HG03469 (cell line): ENCODE results near the gene PSD4.
A peak's percentile ranks its signal among the peaks of the same experiment; 100 is the strongest.

Source experiments
- ATAC-seq: cut with Tn5 transposase; IDR thresholded peaks from one replicate; pipeline ENCODE4 v1.9.1; 2021; ENCODE audit warnings: mild to moderate bottlenecking, moderate library complexity, moderate number of reproducible peaks; ENCODE audit not compliant: unreplicated experiment

The PSD4 gene

DNA sequence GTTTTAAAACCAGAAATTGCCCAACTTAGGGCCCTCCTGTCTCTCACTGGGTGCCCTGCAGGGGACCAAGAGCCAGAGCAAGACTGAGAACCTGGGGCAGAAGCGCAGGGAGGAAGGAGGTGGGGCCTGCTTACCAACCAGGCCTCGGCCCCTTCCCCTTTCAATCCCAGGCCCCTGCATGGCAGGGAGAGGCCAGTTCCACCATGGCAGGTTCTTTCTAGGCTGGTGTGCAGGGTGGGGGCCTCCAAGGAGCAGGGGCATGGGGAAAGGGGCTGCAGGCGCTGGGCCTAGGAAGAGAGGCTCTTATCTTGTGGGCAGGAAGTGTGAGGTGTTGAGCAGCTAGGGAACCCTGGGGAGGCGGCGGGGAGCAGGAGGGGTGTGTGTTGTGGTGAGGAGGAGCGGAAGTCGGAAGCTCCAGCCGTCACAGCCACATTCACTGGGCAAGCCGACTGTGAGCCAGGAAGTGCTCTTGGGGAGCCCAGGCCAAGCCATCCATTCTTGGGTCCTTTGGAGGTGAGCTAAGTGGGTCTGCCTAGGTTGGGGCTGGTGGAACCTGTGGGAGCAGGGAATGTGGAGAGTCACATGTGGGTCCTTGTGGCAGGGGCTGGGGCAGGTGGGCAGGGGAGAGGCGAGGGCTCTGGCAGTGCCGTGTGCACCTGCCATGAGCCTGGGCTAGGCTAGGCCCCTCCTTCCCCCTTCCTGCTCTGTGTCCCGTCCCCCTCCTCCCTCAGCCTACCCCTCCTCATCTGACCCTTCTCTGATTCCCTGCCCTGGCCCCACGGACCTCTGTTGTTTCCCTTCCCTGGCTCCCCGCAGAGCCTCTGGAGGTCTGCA is at the start of gene PSD4:
TSS of gene PSD4 (plus strand) at position 430 of the 834 bp plus-strand sequence. CDS start 8,486 bp downstream, outside the sequence.
- ATAC-seq: peak; percentile 71

DNA sequence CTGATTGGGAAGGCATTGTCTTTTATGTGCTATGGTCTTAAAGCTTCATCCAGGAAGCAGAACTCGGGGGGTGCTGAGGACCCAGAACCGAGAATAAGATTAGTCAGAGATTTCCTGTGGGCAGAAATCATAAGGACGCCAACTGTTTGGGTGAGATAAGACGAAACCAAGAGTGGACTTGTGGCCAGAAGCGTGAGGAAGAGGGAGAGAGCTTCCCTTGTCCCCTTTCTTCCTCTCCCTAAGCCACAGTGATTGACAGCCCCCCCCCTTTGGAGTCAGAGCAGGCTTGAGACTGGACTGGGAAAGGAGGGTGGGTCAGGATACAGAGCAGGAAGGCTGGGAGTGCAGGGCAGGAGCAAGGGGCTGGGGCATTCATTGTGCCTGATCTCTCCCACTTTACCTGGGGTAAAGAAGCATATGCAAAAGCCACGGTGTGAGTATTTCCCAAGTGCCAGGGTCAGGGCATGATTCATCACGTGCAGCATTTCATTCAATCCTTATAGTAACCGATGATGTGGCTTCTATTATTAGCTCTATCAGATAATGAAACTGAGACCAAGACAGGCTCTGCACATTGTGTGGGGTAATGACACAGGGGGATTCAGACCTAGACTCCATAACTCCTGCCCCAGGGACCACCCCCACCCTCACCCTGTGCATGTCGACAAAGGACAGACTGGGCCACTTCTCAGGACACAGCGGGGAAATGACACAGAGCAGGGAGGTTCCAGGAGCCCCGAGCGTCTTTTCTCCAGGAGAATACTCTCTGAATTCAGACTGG is 49.4 kb upstream of the PSD4 start:
- ATAC-seq: no peak

DNA sequence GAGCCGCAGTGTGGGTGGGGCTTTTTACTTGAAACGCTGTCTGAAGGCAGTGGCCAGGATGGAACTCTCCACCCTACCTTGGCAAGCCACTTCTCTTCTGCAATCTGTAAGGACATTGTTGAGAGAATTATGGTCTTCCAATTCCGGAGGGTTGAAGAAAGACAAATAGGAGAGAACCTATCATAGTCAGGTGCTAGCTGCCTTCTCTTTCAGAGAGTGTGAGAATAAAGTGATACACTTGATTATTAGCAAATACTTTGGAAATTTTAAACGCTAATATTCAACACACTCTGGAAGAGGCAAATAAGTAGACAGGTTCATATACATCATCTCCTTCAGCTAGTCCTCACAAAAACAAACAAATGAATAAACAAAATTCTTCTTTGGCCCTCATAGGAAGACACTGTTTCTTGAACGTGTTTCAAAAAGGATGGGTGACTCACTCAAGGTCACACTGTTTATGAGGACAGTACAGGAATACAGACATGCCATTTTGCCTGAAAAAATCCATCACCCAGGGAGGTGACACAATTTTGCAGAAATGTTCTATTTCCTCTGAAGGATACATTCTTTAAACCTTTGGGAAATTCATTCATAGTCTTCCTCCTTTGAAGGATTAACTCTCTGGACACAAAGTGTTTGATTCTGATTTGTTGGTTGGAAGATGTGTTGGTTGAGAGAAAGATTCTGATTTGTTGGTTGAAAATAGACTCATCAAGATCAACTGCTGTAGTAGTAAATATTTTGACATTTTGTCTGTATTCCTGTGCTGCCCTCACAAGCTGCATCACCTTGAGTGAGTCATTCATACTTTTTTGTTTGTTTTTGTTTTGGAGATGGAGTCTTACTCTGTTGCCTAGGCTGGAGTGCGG is 48.6 kb upstream of the PSD4 start:
- ATAC-seq: no peak

DNA sequence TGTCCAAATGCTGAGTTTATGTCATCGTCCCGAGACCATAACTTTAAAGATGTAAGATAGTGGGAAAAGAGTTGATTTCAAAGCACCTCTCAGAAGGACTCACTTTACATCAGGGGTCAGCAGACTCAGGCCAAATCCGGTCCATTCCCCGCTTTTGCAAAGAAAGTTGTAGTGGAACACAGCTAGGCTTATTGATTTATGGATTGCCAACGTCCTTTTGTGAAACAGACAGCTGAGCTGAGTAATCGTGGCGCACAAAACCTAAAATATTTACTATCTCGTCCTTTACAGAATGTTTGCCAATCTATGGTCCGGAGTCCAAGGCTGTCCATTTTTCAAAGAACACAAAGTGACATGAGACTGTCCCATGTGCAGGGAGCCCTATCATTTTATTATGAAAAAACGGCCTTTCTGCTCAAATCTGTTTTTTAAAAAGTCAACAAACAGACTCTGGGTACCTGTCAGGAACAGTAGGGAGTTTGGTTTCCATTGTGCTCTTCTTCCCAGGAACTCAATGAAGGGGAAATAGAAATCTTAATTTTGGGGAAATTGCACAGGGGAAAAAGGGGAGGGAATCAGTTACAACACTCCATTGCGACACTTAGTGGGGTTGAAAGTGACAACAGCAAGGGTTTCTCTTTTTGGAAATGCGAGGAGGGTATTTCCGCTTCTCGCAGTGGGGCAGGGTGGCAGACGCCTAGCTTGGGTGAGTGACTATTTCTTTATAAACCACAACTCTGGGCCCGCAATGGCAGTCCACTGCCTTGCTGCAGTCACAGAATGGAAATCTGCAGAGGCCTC is 46.7 kb upstream of the PSD4 start, which contains the start of gene IL1RN:
TSS of gene IL1RN (plus strand) at position 754 of the 801 bp plus-strand sequence. CDS start at position 781, 27 bp downstream.
- ATAC-seq: no peak

DNA sequence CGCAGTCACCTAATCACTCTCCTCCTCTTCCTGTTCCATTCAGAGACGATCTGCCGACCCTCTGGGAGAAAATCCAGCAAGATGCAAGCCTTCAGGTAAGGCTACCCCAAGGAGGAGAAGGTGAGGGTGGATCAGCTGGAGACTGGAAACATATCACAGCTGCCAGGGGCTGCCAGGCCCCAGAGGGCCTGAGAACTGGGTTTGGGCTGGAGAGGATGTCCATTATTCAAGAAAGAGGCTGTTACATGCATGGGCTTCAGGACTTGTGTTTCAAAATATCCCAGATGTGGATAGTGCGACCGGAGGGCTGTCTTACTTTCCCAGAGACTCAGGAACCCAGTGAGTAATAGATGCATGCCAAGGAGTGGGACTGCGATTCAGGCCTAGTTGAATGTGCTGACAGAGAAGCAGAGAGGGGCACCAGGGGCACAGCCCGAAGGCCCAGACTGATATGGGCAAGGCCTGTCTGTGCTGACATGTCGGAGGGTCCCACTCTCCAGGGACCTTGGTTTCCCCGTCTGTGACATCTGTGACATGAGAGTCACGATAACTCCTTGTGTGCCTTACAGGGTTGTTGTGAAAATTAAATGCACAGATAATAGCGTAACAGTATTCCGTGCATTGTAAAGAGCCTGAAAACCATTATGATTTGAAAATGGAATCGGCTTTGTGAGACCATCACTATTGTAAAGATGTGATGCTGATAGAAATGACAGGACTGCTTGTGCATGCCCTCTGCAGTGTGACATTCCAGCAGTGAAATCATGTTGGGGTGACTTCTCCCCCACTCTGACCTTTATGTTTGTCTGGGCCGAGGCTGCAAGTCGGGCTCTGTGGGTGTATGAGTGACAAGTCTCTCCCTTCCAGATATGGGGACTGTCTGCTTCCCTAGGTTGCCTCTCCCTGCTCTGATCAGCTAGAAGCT is 45.9 kb upstream of the PSD4 start:
- no peak for ATAC-seq

DNA sequence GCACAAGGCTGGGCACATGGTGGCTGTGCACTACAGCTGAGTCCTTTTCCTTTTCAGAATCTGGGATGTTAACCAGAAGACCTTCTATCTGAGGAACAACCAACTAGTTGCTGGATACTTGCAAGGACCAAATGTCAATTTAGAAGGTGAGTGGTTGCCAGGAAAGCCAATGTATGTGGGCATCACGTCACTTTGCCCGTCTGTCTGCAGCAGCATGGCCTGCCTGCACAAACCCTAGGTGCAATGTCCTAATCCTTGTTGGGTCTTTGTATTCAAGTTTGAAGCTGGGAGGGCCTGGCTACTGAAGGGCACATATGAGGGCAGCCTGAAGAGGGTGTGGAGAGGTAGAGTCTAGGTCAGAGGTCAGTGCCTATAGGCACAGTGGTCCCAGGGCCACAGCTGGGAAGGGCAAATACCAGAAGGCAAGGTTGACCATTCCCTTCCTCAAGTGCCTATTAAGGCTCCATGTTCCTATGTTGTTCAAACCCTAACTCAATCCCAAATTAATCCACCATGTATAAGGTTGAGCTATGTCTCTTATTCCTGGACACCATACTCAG is 44.2 kb upstream of the PSD4 start:
- no peak for ATAC-seq

DNA sequence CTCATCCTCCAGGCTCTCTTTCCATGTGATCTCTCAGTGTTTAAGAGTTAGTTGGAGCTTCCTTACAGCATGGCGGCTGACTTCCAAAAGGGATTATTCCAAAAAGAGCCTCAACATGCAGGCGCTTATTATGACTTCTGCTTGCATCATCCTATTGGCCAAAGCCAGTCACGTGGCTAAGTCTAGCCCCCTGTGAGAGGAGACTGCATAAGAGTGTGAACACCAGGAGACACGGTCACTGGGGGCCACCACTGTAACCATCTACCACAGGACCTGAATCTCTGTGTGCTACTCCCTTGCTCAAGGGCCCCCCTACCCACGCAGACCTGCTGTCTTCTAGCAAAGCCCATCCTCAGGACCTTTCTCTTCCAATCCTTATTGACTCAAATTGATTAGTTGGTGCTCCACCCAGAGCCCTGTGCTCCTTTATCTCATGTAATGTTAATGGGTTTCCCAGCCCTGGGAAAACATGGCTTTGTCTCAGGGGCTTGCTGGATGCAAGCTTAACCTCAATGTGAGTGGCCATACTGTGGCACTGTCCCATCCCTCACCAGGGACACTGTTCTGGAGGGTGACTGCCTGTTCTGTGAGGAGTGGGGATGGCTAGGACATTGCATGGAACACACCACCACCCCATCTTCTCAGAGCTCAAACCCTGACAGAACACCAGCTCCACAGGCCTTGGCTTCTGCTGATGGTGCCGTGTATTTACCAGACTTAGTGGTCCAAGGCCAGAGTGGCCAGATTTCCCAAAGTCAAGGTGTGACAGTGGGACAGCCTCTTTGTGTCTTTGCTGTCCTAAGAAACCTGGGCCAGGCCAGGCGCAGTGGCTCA is 42.2 kb upstream of the PSD4 start:
- ATAC-seq: no peak

DNA sequence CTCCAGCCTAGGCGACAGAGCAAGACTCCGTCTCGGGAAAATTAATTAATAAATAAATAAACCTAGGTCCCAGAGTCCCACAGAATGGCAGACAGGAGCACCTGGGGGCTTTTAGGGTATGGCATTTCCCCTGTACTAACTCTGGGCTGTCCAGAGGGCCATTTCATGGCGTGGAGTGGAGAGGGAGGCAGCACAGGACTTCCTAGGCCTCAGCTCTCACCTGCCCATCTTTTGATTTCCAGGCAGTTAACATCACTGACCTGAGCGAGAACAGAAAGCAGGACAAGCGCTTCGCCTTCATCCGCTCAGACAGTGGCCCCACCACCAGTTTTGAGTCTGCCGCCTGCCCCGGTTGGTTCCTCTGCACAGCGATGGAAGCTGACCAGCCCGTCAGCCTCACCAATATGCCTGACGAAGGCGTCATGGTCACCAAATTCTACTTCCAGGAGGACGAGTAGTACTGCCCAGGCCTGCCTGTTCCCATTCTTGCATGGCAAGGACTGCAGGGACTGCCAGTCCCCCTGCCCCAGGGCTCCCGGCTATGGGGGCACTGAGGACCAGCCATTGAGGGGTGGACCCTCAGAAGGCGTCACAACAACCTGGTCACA is 41.3 kb upstream of the PSD4 start:
- no peak for ATAC-seq

DNA sequence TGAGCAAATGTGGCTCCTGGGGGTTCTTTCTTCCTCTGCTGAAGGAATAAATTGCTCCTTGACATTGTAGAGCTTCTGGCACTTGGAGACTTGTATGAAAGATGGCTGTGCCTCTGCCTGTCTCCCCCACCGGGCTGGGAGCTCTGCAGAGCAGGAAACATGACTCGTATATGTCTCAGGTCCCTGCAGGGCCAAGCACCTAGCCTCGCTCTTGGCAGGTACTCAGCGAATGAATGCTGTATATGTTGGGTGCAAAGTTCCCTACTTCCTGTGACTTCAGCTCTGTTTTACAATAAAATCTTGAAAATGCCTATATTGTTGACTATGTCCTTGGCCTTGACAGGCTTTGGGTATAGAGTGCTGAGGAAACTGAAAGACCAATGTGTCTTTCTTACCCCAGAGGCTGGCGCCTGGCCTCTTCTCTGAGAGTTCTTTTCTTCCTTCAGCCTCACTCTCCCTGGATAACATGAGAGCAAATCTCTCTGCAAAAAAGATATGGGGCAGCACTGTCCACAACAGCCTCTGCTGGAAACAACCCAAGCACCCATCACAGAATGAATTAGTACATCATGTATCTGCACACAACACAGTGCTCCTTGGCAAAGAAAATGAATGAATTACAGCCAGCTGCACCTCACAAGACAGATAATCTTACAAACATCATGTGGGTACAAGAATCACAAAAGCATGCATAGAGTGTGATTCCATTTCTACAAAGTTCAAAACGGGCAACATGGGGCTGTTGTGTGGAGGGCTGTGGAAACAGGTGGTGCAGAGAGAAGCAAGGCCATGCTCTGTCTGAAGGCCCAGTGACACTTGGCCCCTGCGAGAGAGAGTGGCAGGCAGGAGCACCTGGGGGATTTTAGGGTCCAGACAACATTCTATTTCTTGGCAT is 39.8 kb upstream of the PSD4 start:
- no peak for ATAC-seq

DNA sequence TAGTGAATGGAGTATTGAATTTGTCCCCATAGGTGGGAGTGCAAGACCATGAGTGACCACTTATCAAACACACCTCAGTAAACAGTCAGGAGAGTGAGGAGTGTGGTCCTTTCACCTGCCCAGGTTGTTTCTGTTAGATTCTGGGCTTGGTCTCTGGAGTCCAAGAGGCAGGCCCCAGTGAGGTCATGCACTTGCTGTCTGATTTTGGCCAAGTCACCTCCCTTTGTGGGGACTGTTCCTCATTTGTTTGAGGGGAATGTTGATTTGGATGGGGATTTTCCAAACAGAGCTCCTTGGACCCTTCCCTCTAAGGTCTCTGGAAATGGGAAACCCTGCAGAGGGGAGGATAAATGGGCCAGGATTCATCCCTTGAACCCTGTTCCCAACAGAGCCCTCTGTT is 39.1 kb upstream of the PSD4 start:
- ATAC-seq: no peak

DNA sequence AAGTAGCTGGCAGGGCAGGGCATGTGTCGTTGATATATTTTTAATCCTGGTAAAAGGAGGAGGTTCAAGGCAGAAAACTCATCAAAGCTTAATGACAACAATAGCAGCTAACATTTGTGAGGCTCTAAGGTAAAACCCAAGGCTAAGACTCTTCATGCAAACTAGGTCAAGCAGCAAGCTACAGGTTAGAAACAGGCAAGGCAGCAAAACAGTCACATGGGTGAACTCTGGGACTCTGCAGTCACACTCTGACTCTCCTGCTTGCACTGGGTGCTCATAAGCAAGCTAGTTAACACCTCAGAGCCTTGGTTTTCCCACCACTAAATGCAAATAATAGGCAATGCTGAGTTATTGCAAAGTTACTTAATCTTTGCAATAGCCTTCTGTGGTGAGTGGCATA is 38.5 kb upstream of the PSD4 start:
- no peak for ATAC-seq

DNA sequence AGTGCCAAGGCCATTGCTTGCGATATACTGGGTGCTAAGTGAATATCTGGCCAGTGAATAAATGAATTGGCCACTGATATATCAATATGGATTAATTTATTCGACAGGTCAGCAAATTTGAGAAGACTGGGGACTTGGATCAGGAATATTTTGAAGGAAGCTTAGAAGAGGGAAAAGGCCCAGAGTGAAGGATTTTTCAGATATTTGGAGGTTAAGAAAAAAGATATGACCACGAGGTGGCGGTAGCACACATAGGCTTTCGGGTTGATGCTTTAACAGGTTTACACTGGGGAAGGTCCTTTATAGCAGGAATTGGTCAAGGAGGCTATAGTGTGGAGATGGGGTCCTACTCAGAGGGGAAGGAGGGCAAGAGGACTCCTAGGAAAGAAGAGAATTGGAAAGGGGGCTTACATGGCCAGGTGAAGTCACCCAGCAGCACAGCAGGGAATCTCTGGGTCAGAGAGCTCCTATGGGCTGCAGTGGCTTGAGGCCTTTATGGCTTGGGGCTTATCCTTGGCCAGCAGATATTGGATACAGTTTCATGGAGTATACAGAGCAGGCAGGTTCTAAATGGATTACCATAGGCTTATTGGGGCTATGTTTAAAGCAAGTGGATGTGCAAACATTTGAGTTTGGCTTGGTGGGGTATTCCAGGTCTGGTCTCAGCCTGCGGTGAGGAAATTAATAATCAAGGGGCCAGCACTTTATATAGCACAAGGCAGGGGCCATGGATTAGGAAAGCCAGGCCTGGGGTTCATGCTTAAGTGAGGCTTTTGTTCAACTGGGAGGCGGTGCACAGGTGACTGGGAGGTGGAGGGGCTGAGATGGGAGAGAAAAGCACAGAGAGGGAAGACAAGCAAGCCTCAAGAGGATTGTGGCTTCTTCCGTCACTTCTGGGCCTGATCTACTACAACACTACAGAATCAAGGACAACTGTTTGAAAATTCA is 36.7 kb upstream of the PSD4 start:
- ATAC-seq: no peak

DNA sequence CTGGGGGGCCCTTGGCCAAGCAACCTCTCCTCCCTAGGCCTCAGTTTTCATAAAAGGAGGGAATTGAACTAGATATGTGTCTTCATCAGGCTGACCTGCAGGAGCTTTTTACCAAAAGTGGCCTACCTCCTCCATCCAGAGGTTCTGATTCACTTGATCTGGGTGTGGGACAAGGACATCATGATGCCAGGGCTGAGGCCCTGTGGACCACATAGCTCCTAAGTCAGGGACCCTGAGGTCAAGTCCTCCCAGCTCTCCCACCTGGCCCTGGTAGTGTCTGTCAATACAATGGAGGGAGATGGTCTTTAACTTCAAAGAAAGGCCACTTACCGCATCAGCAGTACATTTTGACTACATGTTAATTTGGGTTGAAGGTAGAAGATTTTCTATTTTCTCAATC is 35.9 kb upstream of the PSD4 start:
- no peak for ATAC-seq

DNA sequence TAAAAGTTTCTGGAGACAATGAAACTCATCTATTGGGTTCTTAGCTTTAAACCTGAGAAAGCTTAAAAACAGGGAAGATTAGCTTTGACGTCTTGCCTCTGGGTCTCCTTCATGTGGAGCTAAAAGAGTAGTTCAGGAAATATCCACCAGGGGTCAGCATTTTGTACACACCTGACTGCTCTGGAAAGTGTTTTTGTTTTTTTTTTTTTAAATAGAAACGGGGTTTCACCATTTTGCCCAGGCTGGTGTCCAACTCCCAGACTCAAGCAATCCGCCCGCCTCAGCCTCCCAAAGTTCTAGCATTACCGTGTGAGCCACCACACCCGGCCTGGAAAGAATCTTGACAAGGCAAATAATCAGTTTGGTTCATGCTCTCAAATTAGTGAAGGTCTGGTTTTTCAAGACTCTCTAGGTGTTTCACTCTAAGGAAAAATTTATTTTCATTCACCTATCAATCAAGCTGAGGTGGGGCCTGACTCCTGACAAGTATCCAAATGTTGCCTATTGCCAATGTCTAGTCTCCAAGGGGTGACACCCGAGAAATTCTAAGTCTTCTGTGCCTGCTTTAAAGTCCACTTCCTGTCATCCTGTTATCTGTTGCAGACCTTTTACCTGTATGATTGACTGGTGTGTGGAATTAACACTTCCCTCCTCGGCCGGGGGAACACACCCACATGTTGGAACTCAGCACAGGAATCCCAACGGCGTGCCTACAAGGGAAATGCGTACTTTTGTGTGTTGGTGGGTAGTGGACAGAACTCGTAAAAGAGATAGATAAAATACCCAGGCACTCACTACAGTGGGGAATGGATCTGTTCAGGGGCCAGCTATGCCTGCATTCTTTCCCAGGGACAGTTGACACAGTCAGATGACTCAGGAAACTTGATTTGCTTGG is 35.1 kb upstream of the PSD4 start:
- no peak for ATAC-seq
